Adrenal gland (tissue), 19 donors: Measurements from ENCODE around the gene TAF15. TPM values are rescaled to one million over a fixed set of nuclear protein-coding genes. Genes with fewer than 3 reads are reported as not detected.

Experiments used
- DNase-seq, 7 donors: peaks; one replicate each; pipeline ENCODE4 v3.0.0-alpha.2; 2019 to 2020
- H3K27ac ChIP-seq, 5 donors: fragments of 200-600 bp; sonication (generic) in 4 of 5; 1 replicate in 3 of 5; 2 replicates in 2 of 5; pipeline versions ENCODE4 v1.5.1 to v1.8.0; 2016 to 2020; ENCODE audit warnings: mild to moderate bottlenecking in 1 of 5
- H3K27me3 ChIP-seq: fragments of 200-600 bp; 2 replicates; pipeline ENCODE4 v1.8.0; 2021
- H3K36me3 ChIP-seq, 2 donors: fragments of 200-600 bp; replicated peaks in 1 of 2; 1 replicate in 1 of 2; 2 replicates in 1 of 2; pipeline versions ENCODE4 v1.5.1 to v1.8.0; 2018 to 2022
- H3K4me1 ChIP-seq, 2 donors: fragments of 200-600 bp; replicated peaks in 1 of 2; 1 replicate in 1 of 2; 2 replicates in 1 of 2; pipeline versions ENCODE4 v1.5.1 to v1.8.0; 2018 to 2021
- H3K4me3 ChIP-seq, 4 donors: fragments of 200-600 bp; sonication (generic) in 3 of 4; one replicate each; pipeline ENCODE4 v1.5.1; 2016 to 2018
- H3K9me3 ChIP-seq, 3 donors: fragments of 200-600 bp; sonication (generic) in 1 of 3; replicated peaks in 1 of 3; 1 replicate in 2 of 3; 2 replicates in 1 of 3; pipeline versions ENCODE4 v1.5.1 to v1.8.0; 2016 to 2021
- CTCF ChIP-seq, 6 experiments: fragments of 450-650 bp in 4 of 6; fragments of 200-600 bp in 2 of 6; sonication (generic) in 1 of 6; IDR thresholded peaks; 1 replicate in 5 of 6; 2 replicates in 1 of 6; pipeline versions ENCODE4 v1.5.1 to v1.8.0; 2016 to 2021; ENCODE audit warnings: antibody characterized with exemption in 6 of 6, mild to moderate bottlenecking in 2 of 6, moderate library complexity in 1 of 6
- POLR2A ChIP-seq, 2 donors: fragments of 450-650 bp; IDR thresholded peaks; one replicate each; pipeline ENCODE4 v1.6.1; 2017; ENCODE audit warnings: antibody characterized with exemption in 2 of 2, mild to moderate bottlenecking in 2 of 2, moderate library complexity in 1 of 2
- WGBS, 4 donors: extraction: QIAGEN DNeasy Blood & Tissue Kit in 2 of 4; methylation state at CpG; one replicate each; pipeline versions ENCODE4 v1.1.5 to v1.1.7; 2013 to 2017; 5-methylcytosine and 5-hydroxymethylcytosine counted together
- intact Hi-C, 2 donors: fragments of 100-400 bp; cut with DNase I; formaldehyde crosslinking; loops; one replicate each; pipeline versions ENCODE4 v1.14.1 to v1.15.0; 2022 to 2023
- long read RNA-seq, 10 donors: library from polyadenylated mRNA in 3 of 10; unstranded in 2 of 10; stranded (forward) in 1 of 10; transcript quantifications; one replicate each; pipeline ENCODE4 v2.0.0 and lab custom pipeline, GENCODE V29; 2021 to 2026
- polyA plus RNA-seq, 3 donors: library from polyadenylated mRNA; stranded (reverse); fragments of 200-250 nt in 2 of 3; fragments of 350-450 nt in 1 of 3; fragmentation: Illumina TruSeq in 1 of 3; extraction: RNeasy Lipid Tissue Mini Kit (QIAGEN cat#74804) in 1 of 3; gene quantifications; one replicate each; pipeline ENCODE4 v1.2.3, GENCODE V29; 2013 to 2014
- total RNA-seq, 9 donors: library from RNA; depleted of rRNA in 4 of 9; stranded (reverse); fragments of >200 nt in 4 of 9; fragments of 120-200 nt in 1 of 9; fragmentation: NEBNext Ultra II Directional in 1 of 9; extraction: Animal tissue kit (Norgen Biotek cat#: 25700) in 1 of 9; gene quantifications; one replicate each; pipeline versions ENCODE4 v1.1.0 to v1.2.4, GENCODE V29; 2013 to 2023
- donor health status: healthy with polysubstance abuse.
- donor health status: Bipolar disorder and iron deficiency.
- donor health status: DM: yes; HTN: yes; CAD: no.
- donor health status: DM: no; HTN: no; CAD: no.
- donor health status: DM: no; HTN: no; CAD: no.
- donor health status: DM: yes; HTN: yes; CAD: no.

The TAF15 gene
- total RNA-seq = 100 to 1,000 TPM in 4 of 9 donors, 10 to 100 TPM in 5; 27.8 to 153 (median 60.2) TPM
- 100 to 1,000 TPM; 143 to 213 (median 199) TPM for polyA plus RNA-seq
- long read RNA-seq, donor 1, transcript TAF15-213 (7 exons, 760 nt) = major isoform, 6 of 103 reads
- long read RNA-seq, donor 1, partial matches to known transcripts = 97 of 103 reads
- long read RNA-seq, donor 1, other reads (novel, unspliced or antisense) = 0 of 103 reads
- long read RNA-seq, donor 2, transcript TAF15-213 (7 exons, 760 nt) = major isoform, 6 of 95 reads
- long read RNA-seq, donor 2, partial matches to known transcripts = 85 of 95 reads
- long read RNA-seq, donor 2, other reads (novel, unspliced or antisense) = 0 of 95 reads
- long read RNA-seq, donor 3, partial matches to known transcripts = 20 of 24 reads
- long read RNA-seq, donor 3, other reads (novel, unspliced or antisense) = 0 of 24 reads
- long read RNA-seq, donor 4, partial matches to known transcripts = 2 of 8 reads
- long read RNA-seq, donor 4, other reads (novel, unspliced or antisense) = 3 of 8 reads
- long read RNA-seq, donor 5, partial matches to known transcripts = 0 of 8 reads
- long read RNA-seq, donor 5, other reads (novel, unspliced or antisense) = 4 of 8 reads
- long read RNA-seq, donor 6, partial matches to known transcripts = 1 of 4 reads
- long read RNA-seq, donor 6, other reads (novel, unspliced or antisense) = 2 of 4 reads
- long read RNA-seq, donor 7, partial matches to known transcripts = 44 of 48 reads
- long read RNA-seq, donor 7, other reads (novel, unspliced or antisense) = 0 of 48 reads
- long read RNA-seq, donor 8, partial matches to known transcripts = 110 of 116 reads
- long read RNA-seq, donor 8, other reads (novel, unspliced or antisense) = 0 of 116 reads
- long read RNA-seq, donor 9, partial matches to known transcripts = 36 of 47 reads
- long read RNA-seq, donor 9, other reads (novel, unspliced or antisense) = 0 of 47 reads
- long read RNA-seq, donor 10, partial matches to known transcripts = 23 of 25 reads
- long read RNA-seq, donor 10, other reads (novel, unspliced or antisense) = 0 of 25 reads

GRCh38 chr17:35808962-35809854 is at the start of gene TAF15:
TSS of gene TAF15 (plus strand) at chr17:35809484. CDS start at chr17:35809570, 86 bp downstream.
- peak; percentile 36 to 84 (median 74) for TF ChIP-seq CTCF (IDR thresholded peaks at IDR 0.05)
- peak; percentile 99 for TF ChIP-seq POLR2A (IDR thresholded peaks at IDR 0.05)
- 0 to 1% (median 1%) methylated on average over 18 to 71 of the region's 71 CpGs for WGBS, 4 donors
- Histone ChIP-seq H3K9me3 (no peaks in the 10 kb centered on the region), H3K27ac (peak within 1 kb of the TSS; percentile 86 to 97 (median 95)), H3K36me3 (no peaks in the 10 kb centered on the region), H3K27me3 (no peaks in the 10 kb centered on the region), H3K4me3 (peak within 1 kb of the TSS; percentile 43 to 96 (median 88)), H3K4me1 (peaks cover 14 to 24% of the 10 kb centered on the region in 2 donors)
- DNase-seq = peak; percentile 95 to 98 (median 97)
- intact Hi-C loops = loop anchor here in 1 of 2 donors (5.0 kb wide), 1 partner anchor 42 kb away; no protein-coding TSS in a partner anchor

GRCh38 chr17:35760587-35760986 is 48.7 kb upstream of the TAF15 start, which contains the start of gene C17orf50:
TSS of gene C17orf50 (plus strand) at chr17:35760887. CDS start at chr17:35760942, 55 bp downstream.
- H3K4me1 ChIP-seq = peaks cover 5 to 11% of the 10 kb centered on the region in 2 donors
- intact Hi-C loops = no loop called here
- no peaks in the 10 kb centered on the region for H3K9me3 ChIP-seq
- H3K4me3 ChIP-seq = no peak within 1 kb of the TSS
- WGBS, 4 donors = 52 to 100% (median 80%) methylated on average over 1 of the region's 1 CpG
- H3K36me3 ChIP-seq = no peaks in the 10 kb centered on the region
- DNase-seq = no peak
- H3K27ac ChIP-seq = no peak within 1 kb of the TSS
- H3K27me3 ChIP-seq = no peaks in the 10 kb centered on the region
- TF ChIP-seq CTCF (IDR thresholded peaks at IDR 0.05) = no peak
- no peak for TF ChIP-seq POLR2A (IDR thresholded peaks at IDR 0.05)

DNA sequence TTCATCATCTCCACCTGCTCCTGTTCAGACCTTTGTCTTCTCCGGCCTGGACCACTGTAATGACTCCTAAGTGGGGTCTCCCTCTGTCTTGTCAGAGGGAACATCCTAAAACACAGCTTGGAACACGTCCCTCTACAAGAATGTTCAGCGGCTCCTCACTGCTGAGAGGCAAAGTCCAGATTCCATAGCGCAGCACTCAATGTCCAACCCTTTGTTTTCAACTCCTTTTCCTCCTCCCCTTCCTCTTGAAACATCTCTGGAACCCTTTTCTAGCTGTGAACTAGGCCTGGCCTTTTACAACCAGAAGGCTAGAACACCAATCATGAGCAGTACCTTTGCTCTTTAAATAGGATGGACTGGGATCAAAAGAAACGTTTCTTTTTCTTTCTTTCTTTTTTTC is 47.7 kb upstream of the TAF15 start:
- Histone ChIP-seq H3K27me3 (no peaks in the 10 kb centered on the region), H3K4me1 (peaks cover 5 to 11% of the 10 kb centered on the region in 2 donors), H3K4me3 (no peak overlapping the region), H3K36me3 (no peaks in the 10 kb centered on the region), H3K27ac (no peak overlapping the region), H3K9me3 (no peaks in the 10 kb centered on the region)
- intact Hi-C loops = no loop called here
- TF ChIP-seq CTCF (IDR thresholded peaks at IDR 0.05) = no peak
- no peak for TF ChIP-seq POLR2A (IDR thresholded peaks at IDR 0.05)
- no peak for DNase-seq
- 78 to 88% (median 84%) methylated on average over 5 of the region's 5 CpGs for WGBS, 4 donors
